Measurements from ENCODE around the gene CFAP90.

Gene CFAP90

GRCh38 chr5:7850395-7851239, at the start of gene CFAP90:
TSS of gene CFAP90 (minus strand) at chr5:7851133. CDS start at chr5:7851021, 112 bp downstream.
- DNase-seq (ENCODE audit: low spot score), result no peak

- peak; percentile 33 for DNase-seq (ENCODE audit: low spot score)
Measured at GRCh38 chr5:7897014-7897600, 46.2 kb upstream of the CFAP90 start.

GRCh38 chr5:7894860-7895259, 43.9 kb upstream of the CFAP90 start:
- DNase-seq (ENCODE audit: low spot score), result no peak

GRCh38 chr5:7894439-7894838, 43.5 kb upstream of the CFAP90 start:
- DNase-seq (ENCODE audit: low spot score), result no peak

GRCh38 chr5:7888901-7889300, 38.0 kb upstream of the CFAP90 start:
- no peak for DNase-seq (ENCODE audit: low spot score)

- peak; percentile 51 for DNase-seq (ENCODE audit: low spot score)
Measured at GRCh38 chr5:7886849-7887475, 36.0 kb upstream of the CFAP90 start.

- DNase-seq (ENCODE audit: low spot score), result no peak
Measured at GRCh38 chr5:7884491-7885267, 33.7 kb upstream of the CFAP90 start.

- DNase-seq (ENCODE audit: low spot score), result no peak
Measured at GRCh38 chr5:7882926-7883325, 32.0 kb upstream of the CFAP90 start.

- no peak for DNase-seq (ENCODE audit: low spot score)
Measured at GRCh38 chr5:7881816-7882215, 30.9 kb upstream of the CFAP90 start.

- no peak for DNase-seq (ENCODE audit: low spot score)
Measured at GRCh38 chr5:7881091-7881490, 30.2 kb upstream of the CFAP90 start.

GRCh38 chr5:7878381-7878873, 27.5 kb upstream of the CFAP90 start:
- DNase-seq (ENCODE audit: low spot score), result no peak

GRCh38 chr5:7877851-7878250, 26.9 kb upstream of the CFAP90 start:
- no peak for DNase-seq (ENCODE audit: low spot score)

GRCh38 chr5:7876867-7877266, 25.9 kb upstream of the CFAP90 start:
- DNase-seq (ENCODE audit: low spot score), result no peak

GRCh38 chr5:7875151-7875550, 24.2 kb upstream of the CFAP90 start:
- no peak for DNase-seq (ENCODE audit: low spot score)

- DNase-seq (ENCODE audit: low spot score), result no peak
Measured at GRCh38 chr5:7874639-7875038, 23.7 kb upstream of the CFAP90 start.

- no peak for DNase-seq (ENCODE audit: low spot score)
Measured at GRCh38 chr5:7873216-7873615, 22.3 kb upstream of the CFAP90 start.

GRCh38 chr5:7872517-7873130, 21.7 kb upstream of the CFAP90 start:
- DNase-seq (ENCODE audit: low spot score), result no peak

GRCh38 chr5:7871653-7872052, 20.7 kb upstream of the CFAP90 start:
- no peak for DNase-seq (ENCODE audit: low spot score)

GRCh38 chr5:7869474-7870136, 18.7 kb upstream of the CFAP90 start:
- DNase-seq (ENCODE audit: low spot score), result peak; percentile 18

- DNase-seq (ENCODE audit: low spot score), result peak; percentile 87
Measured at GRCh38 chr5:7868773-7869473, 18.0 kb upstream of the CFAP90 start, which contains the start of the genes FASTKD3 and MTRR. TSS of gene FASTKD3 (minus strand) at chr5:7869031. CDS start at chr5:7868083, 948 bp downstream. TSS of gene MTRR (plus strand) at chr5:7869148. CDS start at chr5:7870795, 1,647 bp downstream.

Data from hematopoietic multipotent progenitor cell treated with erythropoietin and hydrocortisone succinate and interleukin-3 and kit ligand, for 15 days (in vitro differentiated cells).